ENCODE data around the gene MAJIN.

MAJIN gene

DNA sequence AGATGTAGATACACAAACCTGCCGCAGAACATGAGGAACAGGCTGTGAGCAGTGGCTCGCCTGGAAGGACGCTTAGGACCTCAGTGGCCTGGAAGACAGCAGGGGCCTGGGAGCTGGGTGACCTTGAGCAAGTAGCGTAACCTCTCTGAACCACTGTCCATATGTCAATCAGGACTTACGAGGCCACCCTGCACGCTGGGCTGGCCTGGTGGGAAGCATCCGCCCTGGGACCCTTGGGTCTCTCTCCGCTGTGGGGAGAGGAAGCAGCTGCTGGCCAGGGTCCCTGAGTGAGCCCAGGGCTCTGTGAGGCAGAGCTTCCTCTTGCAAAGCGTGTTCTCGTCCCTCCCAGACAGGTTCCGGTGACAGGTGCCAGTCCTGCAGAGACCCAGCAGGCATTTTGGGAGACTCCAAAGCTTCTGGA, 79.5 kb downstream of the MAJIN start:
- DNase-seq (ENCODE audit: low read depth): no peak

DNA sequence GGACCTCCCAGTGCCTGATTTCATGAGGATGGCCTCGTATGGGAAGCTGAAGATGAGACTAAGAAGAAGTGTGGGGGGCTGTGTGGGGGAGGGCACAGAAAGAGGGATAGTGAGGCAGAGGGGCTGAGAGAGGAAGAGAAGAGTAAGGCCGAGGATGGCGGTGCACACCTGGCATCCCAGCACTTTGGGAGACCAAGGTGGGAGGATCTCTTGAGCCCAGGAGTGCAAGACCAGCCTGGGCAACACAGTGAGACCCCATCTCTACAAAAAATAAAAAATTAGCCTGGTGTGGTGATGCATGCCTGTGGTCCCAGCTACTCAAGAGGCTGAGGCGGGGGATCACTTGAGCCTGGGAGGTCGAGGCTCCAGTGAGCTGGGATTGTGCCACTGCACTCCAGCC, 80.0 kb downstream of the MAJIN start:
- DNase-seq (ENCODE audit: low read depth): no peak

DNA sequence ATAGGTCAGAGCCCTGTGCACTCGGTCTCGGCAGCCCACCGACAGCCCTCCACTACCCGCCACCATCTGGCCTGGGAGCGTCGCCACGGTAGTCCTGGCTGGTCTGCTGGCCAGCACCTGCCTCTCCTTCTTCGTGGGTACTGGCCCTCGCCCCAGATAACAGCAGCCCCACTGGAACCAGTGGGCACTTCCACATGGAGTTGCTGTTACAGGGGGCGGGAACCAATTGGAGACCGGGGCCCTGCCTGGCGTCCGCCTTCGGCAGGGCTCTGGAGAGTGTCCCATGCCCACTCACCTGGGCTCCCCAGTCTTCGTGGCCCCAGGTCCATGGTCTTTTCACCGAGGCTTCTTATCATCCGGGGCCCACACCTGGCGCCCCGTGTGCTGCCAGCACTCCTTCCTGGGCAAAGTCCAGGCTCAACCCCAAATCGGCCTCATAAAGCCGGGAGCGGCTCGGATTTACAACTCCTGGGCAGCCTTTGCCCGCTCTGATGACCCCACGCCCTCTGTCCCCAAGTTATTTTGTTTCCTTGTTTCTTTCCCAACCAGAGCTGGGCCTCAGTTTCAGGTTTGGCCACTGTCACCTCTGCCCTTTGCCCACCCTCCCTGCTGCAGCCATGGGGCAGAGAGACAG, 80.6 kb downstream of the MAJIN start:
- no peak for DNase-seq (ENCODE audit: low read depth)

DNA sequence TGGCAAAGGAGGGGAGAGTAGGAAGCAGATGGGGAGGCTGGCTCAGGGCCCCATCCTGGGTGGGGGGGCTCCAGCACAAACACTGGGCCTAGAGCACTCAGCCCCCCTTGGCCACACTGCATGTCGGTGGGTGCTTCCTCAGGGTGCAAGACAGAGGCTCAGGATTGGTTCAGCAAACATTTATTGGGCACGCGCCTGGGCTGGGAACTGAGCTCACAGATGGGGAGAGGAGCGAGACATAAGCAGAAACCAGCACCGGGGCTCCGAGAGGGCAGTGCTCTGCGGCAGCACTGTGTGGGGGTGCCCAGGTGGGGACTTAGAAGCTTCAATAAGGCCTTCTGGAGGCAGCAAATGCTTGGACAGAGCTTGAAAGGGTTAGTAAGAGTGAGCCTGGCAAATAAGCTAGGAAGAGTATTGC, 81.4 kb downstream of the MAJIN start:
- DNase-seq (ENCODE audit: low read depth): no peak

DNA sequence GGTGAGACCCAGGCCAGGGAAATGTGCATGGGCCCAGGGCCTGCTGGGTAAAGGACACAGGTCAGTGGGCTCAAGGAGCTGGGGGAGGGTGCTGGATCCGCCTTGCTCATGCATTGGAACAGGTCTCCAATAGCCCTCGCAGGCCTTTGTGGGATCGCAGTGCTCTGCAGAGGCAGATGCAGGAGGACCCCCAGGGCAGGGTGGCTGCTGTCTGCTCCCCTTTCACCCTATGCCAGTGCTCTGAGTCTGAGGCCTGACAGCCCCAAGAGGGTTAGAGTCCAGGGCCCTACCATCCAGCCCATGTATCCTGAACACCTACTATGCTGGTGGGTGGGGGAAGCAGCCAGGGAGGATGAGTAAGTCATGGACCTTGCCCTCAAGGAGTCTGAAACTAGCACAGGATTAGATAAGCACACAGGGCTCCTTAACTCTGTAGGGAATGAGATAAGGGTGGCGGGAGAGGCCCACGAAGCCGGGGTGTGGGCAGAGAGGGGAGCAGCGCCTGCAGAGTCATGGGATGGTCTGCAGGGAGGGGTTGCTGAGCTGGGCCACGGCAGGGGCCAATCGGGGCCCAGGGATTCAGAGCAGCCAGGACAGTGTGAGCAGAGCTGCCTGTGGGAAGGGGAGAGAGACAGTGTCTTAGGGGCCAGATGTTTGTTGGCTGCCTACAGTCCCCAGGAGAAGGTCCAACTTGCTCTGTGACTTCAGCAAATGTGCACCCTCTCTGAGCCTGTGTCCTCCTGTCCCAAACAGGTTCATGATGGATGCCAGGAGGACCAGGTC, 83.0 kb downstream of the MAJIN start:
- no peak for DNase-seq (ENCODE audit: low read depth)

DNA sequence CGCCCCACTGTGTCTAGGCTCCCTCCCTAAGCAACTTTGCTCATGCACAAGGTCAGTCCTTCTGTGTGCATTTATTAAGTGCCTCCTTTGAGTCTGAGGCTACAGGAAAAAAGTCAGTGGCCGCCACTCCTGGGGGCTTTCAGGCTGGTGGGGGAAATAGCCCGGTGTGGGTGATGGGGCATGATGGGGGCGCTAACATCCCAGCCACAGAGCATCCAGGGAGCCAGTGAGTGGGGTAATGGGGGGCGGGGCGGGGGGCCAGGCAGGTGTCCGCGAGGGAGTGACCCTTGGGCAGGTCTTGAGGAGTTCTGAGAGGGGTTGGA, 83.5 kb downstream of the MAJIN start:
- no peak for DNase-seq (ENCODE audit: low read depth)

All from activated gamma-delta T cell treated with anti-CD3 and anti-CD28 coated beads, Interleukin-2, amount 50 U/mL, for 16 hours (primary cell).